Fibroblast of mammary gland (primary cell): ENCODE measurements around the gene OR51B4.
"Not testable (repeated sequence)": the region's sequence is repeated elsewhere in the genome, so short reads cannot be mapped to it uniquely, and the experiment has no call there.

Experiments
- DNase-seq: peaks from one replicate; pipeline ENCODE4 v3.0.0-alpha.2; 2010; ENCODE audit warnings: low read depth
- H3K4me3 ChIP-seq: 2 replicates; pipeline ENCODE4 v1.5.1; 2011; ENCODE audit warnings: low read depth, mild to moderate bottlenecking, low read length, moderate library complexity; ENCODE audit not compliant: control insufficient read depth
- CTCF ChIP-seq: conservative IDR thresholded peaks from 2 replicates; pipeline ENCODE4 v1.5.1; 2011; ENCODE audit warnings: low read depth, low read length, inconsistent platforms; ENCODE audit not compliant: control insufficient read depth, insufficient read depth

OR51B4 gene

DNA sequence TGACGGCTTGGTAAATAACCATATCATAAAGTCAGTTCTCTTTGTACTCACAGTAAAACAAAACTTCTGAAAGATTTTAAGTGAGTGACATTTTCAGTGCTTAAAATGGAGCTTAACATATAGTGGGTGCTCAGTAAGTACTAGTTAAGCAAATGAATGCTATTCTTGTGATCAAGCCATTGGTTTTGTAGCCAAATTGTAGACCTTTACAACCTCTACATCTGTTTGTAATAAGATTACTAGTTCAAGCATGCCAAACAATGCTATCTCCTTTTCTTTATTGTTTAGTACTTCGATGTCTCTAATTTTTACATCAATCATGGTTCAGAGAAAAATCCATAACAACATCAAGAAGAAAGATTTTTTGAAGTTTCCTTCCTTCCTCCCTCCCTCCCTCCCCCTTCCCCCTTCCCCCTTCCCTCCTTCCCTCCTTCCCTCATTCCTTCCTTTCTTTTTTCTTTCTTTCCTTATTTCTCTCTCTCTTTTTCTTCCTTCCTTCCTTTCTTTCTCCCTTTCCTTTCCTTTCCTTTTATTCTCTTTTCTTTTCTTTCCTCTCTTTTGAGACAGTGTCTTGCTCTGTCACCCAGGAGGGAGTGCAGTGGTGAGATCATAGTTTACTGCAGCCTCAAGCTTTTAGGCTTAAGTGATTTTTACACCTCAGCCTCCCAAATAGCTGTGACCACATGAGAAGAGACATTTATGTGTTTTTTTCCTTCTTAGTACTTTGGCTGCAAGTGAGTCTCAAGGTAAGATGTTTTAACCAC is 5.7 kb upstream of the OR51B4 start:
- no peak overlapping the region for H3K4me3 ChIP-seq
- no peak for TF ChIP-seq CTCF
- DNase-seq = no peak

GRCh38 chr11:5304046-5304445 is 2.3 kb upstream of the OR51B4 start:
- no peak for TF ChIP-seq CTCF
- no peak overlapping the region for H3K4me3 ChIP-seq
- no peak for DNase-seq

GRCh38 chr11:5303626-5304025 is 1.9 kb upstream of the OR51B4 start:
- no peak for TF ChIP-seq CTCF
- no peak overlapping the region for H3K4me3 ChIP-seq
- DNase-seq = no peak

- TF ChIP-seq CTCF = no peak
- no peak overlapping the region for H3K4me3 ChIP-seq
- no peak for DNase-seq
Measured at GRCh38 chr11:5300251-5300650, 1.5 kb downstream of the OR51B4 start.

GRCh38 chr11:5298451-5298850 is 3.3 kb downstream of the OR51B4 start:
- no peak for TF ChIP-seq CTCF
- no peak for DNase-seq
- no peak overlapping the region for H3K4me3 ChIP-seq

GRCh38 chr11:5297721-5298323 is 3.9 kb downstream of the OR51B4 start:
- DNase-seq = no peak
- H3K4me3 ChIP-seq = no peak overlapping the region

GRCh38 chr11:5294342-5294995 is 7.3 kb downstream of the OR51B4 start:
- not testable (repeated sequence) for DNase-seq

More at GRCh38 chr11:5297721-5298323, 3.9 kb downstream of the OR51B4 start:
- no peak for TF ChIP-seq CTCF

More at GRCh38 chr11:5294342-5294995, 7.3 kb downstream of the OR51B4 start:
- not testable (repeated sequence) for H3K4me3 ChIP-seq
